Measurements from ENCODE around the gene PRXL2A.

Gene PRXL2A

DNA sequence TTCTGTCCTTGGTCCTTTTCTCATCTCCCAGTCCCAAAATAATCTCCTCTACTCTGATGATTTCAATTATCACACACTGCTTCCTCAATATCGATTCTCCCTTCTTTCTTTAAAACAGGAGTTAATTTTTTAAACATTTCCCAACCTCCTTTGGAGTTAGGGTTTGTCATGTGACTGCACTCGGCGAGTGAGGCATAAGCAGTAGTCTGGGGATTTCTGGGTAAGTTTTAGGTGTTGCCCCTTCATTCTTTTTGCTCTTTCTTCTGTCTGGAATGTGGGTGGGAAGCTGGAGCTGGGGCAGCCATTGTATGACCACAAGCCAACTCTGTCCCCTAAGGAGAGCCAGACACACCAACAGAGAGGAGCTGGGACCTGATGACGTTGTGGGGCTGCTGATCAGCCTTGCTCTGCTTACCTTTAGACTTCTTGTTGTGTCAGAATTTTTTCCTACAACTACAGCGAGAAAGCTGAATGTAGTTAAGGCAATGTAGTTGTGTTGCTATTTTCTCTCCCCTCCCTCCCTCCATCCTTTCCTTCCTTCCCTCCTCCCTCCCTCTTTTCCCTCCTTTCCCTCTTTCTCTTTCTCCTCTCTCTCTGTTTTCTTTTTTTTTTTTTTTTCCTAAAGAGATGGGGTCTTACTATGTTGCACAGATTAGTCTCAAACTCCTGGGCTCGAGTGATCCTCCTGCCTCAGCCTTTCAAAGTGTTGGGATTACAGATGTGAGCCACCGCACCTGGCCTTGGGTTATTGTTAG is 39.3 kb downstream of the PRXL2A start:
- no peak for DNase-seq

DNA sequence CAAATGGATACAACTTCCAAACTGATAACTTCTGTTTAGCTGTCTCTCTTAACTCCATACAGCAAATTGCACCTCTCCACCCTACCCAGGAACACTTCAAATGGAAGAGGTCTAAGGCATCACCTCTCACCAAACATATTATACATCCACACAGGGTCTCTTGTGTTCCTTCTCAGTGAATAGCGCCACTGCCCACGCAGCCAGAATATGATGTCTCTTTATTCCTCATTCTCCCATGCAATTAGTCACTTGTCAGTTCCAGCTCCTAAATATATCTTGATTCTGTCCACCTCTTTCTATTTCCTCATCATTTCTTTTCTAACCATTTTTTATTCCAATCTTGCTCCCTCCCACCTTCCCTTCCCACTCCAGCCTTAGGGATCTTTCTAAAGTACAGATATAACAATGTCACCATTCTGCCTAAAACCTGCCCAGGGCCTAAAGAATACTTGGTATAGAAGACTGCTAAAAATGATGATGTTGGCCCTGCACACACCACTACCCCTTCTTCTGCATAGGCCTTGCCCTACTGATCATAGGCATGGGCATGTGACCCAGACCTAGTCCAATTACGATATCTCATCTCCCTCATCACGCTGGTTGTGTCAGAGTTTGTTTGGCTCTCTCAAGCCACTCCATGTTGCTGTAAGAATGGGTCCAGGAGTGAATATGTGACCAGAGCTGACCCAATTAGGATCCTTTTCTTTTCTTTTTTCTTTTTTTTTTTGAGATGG is 40.0 kb downstream of the PRXL2A start:
- no peak for DNase-seq

DNA sequence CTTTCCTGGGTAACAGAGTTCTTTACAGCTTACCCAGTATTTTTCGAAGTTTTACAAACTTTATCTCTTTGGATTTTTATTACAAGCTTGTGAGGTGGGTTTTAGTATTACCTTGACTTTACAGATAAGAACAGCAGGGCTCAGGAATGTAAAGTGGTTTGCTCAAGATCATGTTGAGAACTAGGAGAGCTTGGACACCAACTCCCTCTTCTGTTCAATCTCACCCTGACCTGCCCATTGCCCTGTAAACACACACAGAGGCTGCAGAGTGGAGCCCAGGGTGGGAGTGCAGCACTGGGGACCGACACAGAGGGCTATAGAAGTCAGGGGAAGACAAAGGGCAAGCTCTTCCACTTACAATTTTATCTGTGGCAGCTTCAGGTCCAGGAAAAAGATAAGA is 41.2 kb downstream of the PRXL2A start:
- DNase-seq: no peak

DNA sequence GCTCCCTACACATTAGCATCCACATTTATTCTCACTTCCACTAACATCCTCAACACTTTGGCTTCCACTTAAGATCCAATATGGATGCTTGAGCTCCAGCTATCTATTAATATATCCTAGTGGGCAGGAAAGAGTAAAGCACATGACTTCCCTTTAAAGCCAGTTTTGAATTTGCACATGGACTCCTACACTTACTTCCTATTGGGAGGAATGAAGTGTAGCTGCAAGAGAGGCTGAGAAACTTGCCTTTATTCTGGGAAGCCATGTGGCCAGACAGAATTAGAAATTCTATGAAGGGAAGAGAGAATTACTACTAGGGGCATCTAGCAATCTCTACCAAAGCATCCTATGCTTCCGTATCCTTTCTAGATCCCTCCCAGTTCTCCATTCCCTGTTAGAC is 42.8 kb downstream of the PRXL2A start:
- no peak for DNase-seq

DNA sequence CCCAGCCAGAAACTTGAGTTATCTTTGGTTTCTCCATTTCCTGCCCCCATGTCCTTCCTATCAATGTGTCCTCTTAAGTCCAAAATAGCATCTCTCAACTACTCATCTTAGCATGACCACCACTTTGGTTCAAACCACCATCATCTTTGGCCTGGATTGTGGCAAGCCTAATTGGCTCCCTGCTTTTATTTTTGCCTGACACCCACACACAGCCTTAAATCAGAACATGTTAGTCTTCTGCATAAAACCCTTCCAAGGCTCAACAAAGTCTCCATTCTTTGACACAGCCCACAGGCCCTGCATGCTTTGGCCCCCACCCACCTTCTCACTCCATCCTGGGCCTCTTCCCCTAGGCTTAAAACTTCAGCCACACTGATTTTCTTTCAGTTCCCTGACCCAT is 43.7 kb downstream of the PRXL2A start:
- DNase-seq: no peak

DNA sequence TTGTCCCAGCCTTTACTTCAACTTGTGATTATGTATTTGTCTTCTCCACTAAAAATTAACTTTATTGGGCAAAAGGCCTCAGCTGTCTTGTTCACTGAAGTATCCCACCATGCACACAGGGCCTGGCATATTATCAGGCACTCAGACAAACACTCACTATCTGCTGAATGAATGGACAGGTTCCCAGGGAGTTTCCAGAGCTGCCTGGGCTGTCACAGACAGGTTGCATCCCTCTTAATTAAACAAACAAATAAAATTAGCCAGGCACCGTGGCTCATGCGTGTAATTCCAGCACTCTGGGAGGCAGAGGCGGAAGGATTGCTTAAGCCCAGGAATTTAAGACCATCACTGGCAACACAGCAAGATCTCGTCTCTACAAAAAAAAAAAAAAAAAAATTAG is 44.3 kb downstream of the PRXL2A start:
- DNase-seq: no peak

DNA sequence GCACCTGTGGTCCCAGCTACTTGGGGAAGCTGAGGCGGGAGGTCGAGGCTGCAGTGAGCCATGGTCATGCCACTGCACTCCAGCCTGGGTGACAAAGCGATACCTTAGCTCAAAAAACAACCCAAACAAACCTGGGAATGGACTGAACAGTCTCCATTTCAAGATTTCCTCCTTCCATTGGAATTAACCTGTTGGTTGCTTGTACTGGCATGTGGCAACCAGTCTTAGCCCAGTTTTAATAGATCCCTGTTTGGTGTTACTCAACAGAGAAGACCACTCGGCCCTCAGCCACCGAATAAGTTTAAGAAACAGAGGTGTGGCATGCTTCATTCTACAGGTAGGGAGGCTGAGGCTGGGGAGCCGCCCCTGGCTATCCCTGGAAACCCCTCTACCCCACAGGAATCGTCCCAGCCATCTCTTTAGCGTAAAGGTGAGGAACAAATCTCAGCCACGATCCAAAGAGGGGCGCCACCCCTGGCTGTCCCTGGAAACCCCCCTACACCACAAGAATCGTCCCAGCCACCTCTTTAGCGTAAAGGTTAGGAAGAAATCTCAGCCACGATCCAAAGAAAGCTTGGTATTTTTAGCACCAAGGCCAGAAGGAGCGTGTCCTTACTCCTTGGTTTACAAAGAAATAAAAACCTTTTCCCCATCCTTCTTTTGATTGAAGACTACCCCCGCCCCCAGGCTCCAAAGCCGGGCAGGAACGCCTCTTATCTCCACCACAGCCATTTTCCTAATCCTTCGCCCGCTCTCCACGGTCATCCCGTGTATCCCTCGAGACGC is 44.9 kb downstream of the PRXL2A start:
- DNase-seq: no peak

DNA sequence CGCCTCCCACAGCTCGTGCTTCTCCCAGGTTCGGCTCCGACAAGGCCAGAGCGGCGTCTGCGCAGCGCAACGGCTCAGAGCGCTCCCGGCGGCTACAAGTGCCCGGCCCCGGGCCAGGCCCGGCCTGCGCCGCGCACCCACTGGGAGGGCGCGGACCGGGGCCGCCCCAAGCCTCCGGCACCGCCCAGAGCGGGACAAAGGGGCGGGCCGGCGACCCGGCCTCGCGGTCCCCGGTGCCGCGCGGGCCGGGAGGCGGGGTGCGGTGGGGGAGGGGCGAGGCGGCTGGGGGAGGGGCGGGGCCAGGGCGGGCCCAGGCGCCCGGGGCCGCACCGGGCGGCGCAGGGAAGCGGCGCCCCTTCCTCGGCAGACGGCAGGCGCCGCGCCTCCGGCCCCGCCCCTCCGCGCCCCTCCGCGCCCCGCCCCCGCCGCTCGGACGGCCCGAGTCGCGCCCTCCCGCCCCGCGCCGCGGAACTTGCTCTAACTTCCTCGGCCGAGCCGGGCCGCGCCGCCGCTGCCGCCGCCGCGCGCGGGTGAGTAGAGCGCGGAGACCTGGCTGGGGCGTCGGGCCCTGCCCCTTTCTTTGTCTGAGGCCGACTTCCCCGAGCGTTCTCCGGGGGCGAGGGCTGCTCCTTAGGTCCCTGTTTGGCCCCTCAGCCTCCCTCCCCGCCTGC is 45.6 kb downstream of the PRXL2A start, which contains the start of gene TSPAN14:
TSPAN14 (plus strand) TSS at position 469 of the 671 bp plus-strand sequence. CDS start 34,924 bp downstream, outside the sequence.
- DNase-seq: peak; percentile 62

DNA sequence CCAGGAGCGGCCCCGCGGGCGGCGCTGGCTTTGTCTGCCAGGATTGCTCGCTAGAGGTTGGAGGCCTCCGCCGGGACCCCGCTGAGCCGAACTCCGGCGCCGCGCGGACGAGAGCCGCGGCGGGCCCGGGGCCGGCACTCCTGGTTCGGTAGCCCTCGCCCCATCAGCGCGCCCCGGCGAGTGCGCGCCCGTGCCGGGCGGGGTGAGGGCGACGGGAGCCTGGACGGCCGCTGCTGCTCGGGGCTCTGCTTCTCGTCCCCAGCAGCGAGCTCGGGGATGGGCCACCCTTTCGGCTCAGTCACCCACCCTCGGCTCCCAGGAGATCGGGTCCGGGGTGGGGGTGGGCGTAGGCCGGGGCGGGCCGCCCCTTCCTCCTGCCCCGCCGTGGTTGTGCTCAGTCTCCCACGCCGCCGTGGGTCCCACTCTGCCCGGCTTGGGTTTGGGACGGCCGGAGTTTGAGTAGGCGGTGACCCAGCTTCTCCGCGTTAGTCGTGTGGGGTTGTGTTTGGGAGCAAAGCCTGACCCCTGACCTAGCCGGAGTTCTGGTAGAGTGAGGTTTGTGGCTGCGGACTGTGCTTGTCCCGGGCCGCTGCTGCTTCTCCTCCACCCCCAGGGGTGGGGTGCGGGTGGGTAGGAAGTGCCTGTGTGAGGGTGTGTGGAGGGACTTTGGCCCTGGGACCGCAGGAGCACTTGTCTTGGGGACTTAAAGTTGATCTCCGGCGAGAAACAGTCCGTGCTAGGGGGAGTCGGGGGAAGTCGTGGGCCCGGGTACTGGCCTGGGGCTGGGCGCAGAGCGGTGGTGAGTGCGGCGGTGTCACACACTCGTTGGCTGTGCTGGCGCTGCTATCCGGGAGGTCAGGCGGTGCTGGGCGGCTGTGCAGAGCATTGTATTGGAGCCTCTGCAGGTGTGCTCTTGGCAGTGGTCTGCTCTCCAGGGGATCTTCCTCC is 46.4 kb downstream of the PRXL2A start:
- DNase-seq: no peak

DNA sequence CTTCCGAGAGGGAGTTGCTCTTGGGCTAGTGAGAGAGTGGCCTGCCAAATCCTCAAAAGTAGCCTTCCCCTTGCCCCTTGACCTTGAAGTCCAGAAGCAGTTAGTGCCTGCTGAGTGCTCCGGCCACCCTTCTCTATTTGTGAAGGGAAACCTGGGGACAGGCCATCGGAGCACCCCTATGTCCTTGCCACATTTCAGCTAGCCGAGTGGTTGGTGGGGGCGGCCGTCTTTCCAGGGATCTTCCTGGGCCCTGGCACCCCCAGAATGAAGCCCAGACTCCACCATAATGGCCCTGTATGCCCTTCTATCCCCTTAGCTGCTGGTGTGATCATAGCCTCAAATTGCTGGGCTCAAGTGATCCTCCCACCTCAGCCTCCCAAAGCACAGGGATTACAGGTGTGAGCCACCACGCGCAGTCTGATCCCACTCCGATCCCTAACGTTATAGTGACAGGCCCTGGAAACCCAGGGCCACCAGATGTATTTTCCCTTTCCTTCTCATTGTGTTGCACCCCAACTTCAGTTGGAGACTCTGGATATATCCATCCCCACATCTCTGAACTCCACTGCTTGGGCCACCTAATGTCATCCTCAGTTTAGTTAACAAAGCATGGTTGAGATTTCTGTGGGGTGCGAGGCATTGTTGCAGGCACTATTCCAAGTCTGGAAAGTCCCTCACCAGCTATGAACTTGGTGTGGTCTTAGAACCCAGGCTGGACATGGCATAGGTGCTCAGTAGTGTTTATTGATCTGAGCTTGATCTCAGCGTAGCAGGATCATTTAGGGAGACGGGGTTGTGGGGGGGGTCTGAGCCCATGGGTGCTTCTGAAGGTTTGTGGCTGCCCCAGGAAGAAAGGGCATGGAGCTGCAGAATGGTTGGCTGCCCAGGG is 47.4 kb downstream of the PRXL2A start:
- no peak for DNase-seq

DNA sequence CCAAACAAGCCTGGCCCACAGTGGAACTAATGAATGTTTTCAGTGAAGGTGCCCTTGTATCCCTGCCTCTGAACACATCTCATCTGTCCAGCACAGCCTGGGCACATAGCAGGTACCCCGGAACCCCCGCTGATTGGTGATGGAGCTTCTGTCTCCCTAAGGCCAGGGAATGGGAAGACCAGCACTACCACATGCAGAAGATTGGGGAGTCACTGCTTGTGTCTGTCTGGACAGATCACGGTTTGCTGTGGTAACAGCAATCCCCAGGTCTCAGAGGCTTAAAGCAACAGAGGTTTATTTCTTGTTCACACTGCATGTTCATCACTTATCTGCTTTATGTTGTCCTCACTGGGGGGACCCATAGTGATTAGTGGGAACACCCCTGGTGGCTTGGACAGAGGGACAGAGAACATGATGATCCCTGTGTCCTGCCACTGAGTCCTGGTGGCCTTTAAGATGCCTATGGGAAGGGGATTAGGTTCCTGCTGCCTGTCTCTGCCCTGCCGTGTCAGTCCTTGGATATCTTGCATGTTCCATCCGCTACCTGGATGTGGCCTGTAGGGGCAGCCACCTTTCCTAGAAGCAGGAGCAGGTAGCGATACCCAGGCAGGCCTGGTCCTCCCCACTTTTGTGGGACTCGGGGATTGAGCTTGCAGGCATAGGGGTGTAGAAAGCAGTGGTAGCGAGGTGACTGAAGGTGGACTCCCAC is 49.4 kb downstream of the PRXL2A start:
- DNase-seq: no peak

DNA sequence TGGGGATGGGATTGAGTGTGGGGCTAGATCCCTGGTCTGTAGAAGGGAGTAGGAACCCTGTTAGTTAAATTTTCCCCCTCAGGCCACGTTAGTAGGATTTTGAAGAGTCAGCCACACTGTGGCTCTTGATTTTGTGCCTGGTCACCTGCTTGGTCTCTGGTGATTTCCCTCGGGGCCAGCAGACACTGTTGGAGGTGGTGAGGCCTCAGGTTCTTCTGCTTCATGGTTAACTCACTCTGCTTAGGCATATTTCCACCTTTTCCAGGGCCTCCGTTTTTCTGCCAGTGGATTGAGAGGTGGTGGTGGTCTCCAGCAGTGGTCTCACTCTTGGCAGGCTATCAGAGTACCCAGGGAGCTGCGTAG is 49.9 kb downstream of the PRXL2A start:
- no peak for DNase-seq

DNA sequence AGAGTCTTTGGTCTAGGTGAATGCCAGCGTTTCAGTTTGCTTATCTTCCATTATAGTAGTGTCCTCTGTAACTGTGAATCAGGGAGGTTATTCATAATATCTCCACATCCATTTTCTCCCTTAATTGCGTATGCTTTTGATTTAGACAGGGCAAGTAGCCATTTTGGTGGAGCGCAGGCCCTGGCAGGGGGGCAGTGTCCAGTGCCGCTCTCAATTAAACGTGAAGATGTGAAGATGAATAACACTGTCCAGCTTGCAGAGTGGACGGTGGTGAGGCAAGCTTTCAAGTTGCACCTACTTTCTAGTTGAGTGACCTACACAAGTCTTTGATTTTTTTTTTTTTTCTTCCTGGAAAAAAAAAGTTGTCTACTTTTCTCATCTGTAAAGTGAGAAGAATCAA is 50.3 kb downstream of the PRXL2A start:
- no peak for DNase-seq

DNA sequence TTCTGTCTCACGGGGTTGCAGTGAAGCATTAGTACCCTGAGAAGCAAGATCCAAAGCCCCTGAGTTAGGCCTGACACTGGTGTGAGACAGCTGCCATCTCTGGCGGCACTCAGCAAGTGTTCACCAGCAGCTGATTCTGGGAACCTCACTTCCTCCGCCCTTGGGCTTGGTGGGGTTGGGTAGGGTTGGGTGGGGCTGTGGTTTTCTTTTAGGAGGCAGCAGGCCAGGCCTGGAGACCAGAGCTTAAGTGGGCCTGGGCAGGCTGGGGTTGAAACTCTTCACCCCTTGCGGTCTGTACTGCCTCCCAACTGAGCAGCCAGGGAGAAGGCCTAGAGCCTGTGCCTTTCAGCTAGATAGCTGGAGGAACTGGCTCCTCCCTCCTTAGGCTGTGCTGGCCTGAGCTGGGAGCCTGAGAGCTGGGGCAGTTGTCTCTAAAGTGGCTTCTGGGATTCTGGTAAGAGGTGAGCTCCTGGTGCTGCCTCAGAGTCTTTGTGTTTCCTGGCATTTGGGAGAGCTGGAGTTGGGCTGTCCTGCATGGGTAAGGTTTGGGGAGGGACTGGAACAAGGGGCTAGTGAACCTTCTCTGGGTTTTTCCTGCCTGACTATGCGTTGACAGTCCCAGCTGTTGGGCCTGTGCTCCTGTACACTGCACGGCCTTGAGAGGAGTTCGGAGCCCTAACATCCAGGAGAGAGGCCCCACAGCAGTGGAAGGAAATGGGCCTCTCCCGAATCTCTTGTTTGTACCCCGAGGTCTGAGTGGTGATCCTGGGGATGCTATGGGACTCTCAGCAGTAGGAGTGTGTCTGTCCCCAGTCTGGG is 50.9 kb downstream of the PRXL2A start:
- peak; percentile 49 for DNase-seq

DNA sequence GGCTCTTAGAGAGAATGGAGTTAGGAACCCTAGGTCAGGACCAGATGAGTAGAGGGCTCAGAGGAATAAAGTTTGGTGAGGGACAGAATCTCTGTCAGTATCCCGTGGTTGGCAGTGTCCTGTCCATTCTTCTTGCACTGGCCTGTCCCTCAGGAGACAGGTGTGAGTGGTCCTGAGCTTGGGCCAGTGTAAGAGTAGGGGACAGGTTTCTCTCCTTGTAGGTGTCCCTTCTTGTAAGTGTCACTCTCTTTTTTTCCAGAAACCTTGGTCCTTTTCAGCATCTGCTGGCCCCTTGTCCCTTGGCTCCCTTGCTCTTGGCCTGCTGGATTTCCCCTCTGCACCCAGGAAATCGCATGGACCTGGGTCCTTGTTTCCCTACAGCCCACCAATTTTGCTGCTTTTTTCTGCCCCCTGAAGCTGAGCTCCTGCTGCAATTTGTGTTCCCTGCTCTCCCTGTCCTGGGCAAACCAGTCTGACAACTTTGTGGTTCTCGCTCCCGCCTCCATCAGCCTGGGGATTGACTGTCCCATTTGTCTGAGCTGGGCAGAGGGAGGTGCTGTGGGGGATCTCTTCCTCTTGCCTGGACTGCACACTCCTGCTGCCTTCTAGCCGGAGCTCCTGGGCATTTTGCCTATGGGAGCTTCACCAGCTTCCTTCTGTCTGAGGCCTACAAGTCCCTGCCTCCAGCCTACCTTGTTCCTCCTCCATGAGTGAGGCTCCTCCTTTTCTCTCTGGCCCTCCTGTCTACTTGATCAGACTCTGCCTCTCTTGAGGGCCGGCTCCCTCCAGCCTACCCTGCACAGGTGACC is 52.3 kb downstream of the PRXL2A start:
- no peak for DNase-seq

DNA sequence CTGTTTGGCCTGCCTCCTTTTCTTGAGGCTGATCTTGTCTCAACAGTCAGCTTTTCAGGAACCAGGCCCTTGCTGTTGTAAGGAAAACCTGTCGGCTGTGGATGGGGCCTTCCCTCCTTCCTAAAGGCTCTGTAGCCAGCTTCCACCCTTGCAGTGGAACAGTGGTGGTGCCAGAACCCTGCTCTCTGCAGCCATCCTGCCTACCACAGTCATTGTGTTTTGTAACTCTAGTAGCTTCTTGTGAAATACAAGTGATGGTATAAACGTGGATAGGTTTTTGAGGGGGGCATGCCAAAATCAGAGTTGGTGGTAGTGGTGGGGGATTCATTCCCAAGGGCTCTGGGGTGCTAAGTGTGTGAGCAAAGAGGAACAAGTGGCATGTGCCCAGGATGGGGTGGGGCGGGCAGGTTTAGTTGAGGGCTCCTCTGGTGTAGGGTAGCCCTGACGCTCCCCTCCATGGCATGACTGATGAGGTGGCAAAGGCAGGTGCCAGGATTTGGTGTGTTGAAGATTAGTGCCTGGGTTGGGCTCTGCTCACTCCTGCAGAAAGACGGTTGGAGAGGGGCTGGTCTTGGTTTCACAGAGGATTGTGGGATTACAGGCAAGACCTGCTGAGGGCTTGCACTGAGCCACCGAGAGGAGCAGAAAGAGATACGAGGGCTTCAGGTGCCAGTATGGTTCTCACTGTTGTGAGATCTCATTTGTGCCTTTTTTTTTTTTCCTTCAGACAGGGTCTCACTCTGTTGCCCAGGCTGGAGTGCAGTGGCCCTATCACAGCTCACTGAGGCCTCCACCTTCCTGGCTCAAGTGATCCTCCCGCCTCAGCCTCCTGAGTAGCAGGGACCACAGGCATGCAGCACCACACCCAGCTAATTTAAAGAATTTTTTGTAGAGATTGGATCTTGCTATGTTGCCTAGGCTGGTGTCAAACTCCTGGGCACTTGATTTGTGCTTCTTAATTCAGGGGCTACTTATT is 53.1 kb downstream of the PRXL2A start:
- no peak for DNase-seq

Data from effector CD4-positive, alpha-beta T cell (primary cell).